Activated CD4-positive, CD25-positive, alpha-beta regulatory T cell treated with anti-CD3 and anti-CD28 coated beads, Interleukin-2, amount 50 U/mL, for 24 hours (primary cell): ENCODE results near the gene TLK2.

Source experiments
- ATAC-seq, 2 donors: fragments of 150-1000 bp; cut with Tn5 transposase; one replicate each; pipeline ENCODE4 v1.10.0; 2021; ENCODE audit warnings: mild to moderate bottlenecking in 1 of 2, moderate library complexity in 1 of 2

TLK2 gene

DNA sequence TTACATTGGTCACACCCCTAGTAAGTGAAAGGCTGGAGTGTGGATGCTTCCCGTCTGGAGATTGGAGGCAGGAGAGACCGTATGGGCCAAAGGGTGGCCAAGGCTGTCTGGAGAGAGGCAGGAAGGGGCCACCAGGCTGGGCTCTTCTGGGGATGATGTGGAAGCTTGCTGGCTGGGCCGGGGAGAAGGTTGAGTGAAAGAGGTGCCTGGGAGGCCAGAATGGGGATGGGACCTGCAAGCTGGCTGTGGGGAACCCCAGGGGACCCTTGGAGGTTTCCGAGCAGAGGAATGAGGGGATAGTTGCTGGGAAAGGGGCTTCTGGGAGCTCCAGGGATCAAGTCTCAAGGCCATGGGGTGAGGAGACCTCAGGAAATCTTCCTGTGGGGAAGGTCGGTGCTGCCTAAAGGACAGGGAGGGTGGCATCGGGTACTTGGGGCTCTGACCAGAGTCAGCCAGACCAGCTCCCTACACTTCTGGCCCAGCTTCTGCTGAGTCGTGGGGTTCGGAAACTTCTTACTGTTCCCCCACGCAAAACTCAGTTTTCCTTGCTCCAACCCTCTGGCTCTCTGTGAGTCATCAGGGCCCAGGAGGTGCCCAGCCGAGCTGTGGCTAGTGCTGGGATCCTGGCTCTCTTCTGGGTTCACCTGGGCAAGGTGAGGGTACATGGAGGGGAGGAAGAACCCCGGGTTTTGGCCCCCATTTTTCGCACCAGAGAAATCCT, 151.9 kb downstream of the TLK2 start:
- ATAC-seq: no peak

DNA sequence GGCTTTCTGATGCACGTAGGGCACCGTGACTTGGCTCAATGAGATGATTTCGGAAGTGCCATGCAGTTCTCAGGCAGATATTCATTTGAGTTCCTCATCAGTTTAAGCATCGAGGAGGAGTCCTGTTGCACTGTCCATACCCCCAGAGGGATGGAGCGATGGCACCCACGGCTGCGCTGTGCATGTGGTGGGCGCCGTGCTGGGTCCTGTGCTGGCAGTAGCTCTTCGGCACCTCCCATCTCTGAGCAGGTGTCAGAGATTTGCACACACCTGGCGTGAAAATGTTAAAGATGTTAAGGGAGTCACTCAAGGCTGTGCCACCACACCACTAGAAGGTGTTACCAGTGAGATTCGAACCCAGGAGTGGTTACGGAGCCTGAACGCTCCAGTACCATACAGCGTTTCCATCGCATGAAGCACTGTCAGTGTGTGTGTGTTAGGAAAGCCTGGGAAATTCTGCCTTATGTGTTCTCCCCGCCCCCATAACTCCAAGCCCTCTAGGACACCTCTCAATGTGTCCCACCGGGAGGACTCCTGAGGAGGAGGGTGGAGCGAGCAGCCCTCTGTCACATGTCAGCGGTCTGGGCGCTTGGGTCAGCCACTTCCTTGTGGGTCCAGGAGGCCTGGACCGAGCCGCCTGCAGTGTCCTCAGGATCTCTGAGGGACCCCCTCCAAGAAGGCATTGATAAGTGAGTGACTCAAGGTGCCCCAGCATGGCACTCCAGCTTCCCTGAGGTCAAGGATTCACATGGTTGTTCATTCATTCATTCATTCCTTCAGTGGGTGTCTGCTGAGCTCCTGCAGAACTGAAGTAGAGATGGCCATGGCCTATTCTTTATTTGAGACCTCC, 152.7 kb downstream of the TLK2 start:
- no peak for ATAC-seq

DNA sequence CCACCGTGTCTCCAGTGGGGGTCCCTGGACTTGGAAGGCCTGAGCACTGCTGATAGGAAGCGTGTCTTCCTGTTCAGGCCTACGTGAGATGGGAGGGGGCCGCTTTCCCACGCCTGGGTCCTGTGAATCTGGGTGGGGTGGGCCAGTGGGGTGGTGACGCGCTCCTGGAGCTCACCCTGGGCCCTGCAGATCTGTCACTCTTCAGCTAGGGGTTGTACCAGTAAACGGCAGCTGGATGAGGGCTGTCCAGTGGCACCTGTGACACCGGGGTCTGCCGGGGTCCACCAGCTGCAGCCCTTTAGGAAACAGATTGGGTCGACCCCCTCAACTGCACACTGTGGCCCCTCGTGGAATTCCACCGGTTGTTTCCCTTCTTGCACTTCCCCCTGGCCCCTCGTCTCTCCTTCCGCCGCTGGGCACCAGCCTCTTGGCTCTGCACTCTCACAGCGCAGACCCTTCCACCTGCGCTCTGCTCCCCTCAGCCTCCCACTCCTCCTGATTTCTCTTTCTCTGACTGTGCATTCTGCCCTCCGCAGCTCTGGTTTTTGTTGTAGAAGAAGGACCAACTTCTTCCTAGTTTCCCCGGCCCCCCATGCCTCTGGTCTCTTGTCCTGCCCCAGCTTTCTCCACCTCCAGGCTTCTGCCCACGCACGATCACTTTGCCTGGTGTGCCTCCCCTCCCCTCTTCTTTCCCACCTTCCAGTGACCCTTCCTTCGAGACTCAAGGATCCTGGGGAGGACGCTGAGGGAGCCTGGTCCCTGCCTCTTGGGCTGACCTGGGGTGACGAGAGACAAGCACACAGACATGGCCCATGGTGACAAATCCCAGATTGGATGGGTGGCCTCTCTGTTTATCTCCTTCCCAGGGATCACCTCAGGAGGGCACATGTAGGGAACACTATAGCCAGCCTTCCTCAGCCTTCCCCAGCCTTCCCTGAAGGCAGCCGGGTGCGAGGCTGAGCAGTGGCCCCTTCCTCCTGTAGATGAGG, 153.6 kb downstream of the TLK2 start:
- ATAC-seq: no peak

DNA sequence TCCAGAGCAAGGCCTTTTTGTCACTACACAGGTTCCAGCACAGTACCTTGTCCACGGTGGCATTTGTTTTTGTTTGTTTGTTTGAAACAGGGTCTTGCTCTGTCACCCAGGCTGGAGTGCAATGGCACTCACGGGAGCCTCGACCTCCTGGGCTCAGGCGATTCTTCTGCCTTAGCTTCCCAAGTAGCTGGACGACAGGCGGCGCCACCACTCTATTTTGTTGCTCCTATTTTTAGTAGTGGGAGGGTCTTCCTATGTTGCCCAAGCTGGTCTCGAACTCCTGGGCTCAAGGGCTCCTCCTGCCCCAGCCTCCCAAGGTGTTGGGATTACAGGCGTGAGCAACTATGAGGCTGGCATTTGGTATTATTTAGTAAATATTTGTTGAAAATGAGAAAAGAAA, 159.2 kb downstream of the TLK2 start:
- no peak for ATAC-seq

DNA sequence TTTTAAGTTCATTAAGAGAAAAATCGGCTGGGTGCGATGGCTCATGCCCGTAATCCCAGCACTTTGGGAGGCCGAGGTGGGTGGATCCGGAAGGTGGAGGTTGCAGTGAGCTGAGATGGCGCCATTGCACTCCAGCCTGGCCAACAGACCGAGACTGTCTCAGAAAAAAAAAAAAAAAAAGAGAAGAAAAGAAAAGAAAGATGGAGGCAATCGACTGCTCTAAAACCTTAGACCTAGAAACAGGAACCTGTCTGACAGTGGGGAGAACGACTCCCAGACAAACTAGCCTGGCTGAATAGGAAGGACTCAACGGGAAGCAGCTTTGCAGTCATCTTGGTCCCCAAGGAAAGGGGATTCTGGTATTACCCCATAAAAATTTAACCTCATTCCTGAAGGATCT, 162.5 kb downstream of the TLK2 start:
- no peak for ATAC-seq

DNA sequence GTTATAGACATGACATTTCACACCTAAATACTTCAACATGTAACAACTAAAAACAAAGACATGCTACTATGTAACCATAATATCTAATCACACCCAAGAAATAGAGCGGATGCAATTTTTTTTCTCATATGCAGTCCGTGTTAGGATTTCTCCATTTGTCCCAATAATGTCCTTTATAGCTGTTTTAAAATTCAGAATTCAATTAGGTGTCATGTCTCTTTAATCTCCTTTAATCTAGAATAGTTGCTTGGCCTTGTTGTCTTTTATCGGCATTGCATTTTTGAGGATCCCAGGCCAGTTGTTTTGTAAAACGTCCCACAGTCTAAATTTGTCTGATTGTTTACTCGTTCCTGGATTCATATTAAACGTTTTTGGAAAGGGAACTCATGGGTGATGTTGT, 163.3 kb downstream of the TLK2 start:
- ATAC-seq: no peak

DNA sequence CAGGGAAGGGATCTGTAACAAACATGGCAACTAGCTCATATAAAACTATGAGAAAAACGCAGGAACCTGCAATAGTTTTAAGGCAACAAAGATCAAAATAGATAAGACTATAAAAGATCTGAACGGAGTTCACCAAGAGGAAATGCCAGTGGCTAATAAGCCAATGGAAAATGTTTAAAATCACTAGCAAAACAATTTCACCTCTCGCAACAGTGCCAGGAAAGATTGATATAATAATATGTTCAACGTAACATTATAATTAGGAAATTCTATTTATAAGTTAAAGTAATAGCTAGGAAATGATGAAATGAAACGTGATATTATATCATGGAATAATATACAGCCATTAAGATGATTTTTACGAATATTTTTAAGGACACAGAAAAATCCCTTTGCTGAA, 164.9 kb downstream of the TLK2 start:
- ATAC-seq: no peak

DNA sequence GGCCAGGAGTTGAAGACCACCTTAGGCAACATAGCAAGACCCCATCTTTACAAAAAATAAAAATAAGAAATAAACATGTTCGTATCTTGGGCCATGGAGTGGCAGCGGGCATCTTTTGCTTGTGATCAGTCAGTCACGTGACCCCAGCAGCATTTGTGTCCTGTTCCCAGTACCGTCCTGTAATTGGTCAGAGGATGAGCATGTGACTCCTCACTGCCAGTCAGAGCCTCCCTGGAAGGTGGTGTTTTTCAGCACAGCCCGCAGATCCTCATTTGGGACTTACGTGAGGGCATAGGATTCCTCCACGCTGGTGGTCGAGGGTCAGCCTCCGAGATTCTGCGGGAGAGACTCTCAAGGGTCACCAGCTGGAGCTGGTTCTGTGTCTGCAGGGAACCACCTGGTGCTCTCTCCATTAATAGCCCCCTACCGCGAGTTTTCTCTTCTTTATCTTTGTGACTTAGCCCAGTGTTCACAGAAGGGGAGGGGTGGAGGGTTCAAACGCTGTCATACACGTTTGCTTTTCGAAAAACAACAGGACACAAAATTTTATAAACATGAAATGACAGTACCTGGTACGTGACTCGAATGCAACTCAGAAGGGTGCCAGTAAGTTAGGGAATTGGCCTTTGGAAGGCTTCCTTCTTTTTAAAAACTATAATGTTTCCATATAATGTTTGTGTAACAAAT, 166.0 kb downstream of the TLK2 start:
- no peak for ATAC-seq

DNA sequence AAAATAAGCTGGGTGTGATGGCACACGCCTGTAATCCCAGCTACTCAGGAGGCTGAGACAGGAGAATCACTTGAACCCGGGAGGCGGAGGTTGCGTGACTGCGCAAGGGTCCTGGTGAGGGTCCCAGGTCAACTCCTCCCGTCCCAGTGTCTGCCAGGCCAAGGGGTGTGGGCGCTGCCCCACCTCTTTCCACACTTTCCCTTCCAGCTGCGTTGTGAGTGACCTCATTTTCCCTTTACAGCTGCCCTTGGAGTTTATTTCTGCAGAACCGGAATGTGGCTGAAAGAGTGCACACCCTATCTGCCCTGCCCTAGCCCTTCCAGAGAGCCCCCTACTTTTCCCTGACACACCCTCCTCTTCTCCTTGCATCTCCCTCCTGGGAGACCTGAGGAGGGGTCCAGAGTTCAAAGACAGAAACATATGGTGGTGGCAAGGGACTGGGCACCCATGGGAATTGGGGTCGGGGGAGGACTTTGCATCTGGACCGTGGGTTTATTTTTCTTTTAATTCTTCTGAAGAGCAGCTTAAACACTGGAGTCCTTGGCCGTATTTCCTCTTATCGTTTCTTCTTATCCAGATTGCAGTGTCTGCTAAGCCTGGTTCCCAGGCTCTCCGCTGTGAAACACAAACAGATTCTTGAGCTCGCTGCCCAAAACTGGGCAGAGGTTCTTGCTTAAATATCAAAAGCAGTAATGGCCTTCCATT, 169.8 kb downstream of the TLK2 start:
- no peak for ATAC-seq

DNA sequence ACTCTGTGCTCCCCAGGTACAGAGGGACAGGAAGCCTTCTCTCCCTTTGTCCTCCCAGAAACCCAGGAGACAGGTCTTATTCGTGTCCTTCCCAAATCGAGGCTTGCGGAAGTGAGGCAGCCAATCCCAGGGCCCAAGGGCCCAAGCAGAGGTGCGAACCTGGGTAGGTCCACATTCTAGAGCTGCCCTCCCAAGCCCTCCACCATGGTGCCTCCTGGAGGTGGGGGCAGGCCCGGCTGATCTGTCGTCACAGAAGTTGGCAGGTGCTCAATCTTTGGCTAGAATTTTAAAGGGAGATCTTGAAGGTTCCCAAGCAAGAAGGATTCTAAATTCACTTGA, 170.3 kb downstream of the TLK2 start:
- no peak for ATAC-seq

DNA sequence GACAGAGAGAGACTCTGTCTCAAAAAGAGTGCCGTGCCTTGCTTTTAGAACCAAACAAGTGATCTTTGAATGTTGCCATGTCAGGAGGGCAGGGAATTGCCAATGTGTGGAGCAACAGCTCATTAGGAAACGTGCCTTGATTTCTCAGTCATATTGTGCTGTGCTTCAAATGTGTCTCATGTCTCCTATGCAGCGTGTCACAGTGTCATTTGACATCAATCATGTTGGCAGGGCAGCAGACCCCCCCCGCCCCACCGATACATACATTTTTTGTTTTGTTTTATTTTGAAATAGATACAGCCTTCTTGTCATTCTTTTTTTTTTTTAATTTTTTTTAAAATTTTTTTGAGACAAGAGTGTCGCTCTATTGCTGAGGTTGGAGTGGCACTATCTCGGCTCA, 170.9 kb downstream of the TLK2 start:
- no peak for ATAC-seq

DNA sequence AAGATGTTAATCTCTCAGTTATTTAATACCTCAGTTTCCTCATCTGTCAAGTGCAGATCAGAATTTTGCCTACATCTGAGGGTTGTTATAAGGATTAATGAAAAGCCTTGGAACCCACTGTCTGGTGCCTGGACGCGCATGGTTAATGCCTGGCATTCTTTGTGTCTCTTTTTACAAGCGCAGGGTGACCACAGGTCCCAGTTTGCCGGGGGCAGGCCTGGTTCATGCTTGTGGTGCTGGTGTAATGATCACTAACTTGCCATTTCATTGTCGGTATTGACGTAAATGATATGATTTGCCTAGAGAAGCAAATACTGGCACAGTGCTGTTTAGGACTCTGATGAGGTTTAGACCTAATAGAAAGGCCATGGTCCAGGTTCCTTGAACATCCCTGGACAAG, 172.0 kb downstream of the TLK2 start:
- no peak for ATAC-seq

DNA sequence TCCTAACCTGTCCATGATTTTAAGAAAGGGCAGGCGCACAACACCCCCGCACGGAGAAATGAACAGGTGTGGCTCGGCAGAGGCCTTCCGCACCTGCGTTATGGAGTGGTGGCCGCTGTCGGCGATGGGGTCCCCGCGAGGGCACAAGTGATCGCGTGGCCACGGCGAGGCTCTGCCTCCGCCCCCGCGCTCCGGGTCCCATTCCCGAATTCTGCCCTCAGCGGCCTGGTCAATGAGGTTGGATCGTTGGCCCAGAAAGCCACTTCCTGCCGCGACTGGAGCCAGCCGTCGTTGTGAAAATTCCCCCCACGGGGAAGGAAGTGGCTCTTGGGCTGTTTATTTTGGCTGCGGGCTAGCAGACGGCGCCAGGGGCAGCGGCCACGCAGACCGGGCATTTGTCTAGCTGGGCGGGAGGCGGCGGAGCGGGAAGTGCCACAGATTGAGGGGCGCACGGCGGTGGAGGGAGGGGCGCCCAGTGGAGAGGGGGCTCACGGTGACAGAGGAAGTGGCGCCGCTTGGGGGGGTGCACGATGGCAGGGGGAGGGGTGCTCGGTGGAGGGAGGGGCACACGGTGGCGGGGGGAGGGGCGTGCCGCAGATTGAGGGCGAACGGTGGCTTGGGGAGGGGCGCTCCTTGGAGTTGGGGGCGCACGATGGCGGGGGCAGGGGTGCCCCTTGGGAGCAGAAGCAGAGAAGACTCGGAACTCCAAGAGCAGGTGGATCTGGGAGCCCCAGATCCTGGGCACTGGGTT, 173.8 kb downstream of the TLK2 start:
- no peak for ATAC-seq

DNA sequence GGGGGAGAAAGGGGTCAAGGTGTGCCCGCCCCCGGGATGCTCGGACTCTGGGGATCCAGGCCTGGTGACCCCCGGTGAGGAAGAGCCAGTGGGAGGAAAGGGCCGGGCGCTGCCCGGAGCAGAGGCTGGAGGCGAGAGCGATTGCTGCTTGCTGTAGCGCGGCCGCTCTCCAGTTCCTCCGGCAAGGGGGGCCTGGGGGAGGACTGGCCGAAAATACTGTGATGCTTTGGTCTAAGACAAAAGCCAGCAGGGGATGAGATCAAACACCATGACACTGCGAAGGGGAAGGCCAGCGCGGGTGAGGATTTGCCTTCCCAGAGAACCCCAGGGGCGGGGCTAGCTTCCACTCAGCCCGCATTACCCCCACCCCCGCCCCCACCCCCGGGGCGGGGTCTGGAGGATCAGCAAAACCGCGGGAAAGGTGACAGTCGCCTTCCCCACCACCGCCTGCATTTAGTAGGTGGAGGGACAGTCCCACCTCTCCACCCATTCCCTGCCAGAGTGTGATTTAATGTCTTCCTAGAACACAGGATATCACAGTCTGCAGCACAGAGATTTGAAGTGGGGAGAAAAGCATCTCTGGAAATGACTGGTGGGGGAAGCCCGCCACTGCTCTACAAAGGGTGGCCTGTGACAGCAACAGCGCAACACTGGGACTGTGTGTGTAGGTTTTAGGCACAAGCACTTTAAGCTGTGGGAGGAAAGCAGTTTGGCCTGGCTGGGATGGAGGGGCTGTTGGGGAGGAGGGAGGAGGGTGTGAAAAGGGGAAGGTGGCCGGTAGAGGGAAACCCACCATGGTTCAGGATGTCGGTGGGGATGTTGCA, 174.6 kb downstream of the TLK2 start:
- ATAC-seq: peak; percentile 97 to 98

DNA sequence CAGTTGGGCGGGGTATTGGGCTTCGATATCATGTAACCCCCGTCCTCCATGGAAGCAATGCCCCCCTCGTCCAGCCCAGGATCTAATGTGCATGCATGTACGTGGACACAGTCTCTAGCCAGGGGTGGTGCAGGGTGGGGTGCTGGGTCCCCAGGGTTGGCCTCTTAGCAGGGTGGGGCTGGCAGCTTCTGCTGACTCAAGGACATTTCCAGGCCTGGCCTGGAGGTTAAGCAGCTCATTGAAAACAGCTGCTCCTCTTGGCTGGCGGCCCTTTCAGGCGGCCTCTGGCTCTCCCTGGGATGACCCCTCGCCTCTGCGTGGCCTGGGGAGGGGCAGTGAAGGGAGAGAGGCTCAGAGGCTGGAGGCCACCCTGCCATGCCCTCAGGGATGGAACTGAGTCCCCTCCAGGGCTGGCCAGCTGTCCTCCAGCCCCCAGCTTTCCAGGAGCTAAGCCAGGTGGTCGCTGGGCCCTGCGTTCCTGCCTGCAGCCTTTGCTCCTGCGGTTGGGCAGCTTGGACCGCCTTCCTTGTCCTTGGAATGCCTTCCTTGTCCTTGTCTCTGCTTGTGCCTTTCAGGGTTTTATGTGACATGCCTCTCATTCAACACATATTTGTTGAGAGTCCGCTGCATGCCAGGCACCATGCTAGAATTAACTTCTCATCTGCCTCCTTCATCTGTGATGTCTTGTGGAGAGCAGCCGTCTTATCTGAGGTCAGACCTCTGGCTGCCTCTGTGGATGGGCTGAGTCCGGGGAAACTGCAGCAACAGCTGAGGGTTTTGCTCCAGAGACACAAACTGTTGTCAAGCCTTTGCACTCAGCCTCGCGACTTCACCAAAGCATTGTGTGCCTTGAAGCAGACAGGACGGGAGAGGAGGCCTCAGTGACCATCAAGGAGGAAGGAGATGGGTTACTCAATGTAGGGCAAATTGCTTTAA, 175.5 kb downstream of the TLK2 start:
- ATAC-seq: no peak

DNA sequence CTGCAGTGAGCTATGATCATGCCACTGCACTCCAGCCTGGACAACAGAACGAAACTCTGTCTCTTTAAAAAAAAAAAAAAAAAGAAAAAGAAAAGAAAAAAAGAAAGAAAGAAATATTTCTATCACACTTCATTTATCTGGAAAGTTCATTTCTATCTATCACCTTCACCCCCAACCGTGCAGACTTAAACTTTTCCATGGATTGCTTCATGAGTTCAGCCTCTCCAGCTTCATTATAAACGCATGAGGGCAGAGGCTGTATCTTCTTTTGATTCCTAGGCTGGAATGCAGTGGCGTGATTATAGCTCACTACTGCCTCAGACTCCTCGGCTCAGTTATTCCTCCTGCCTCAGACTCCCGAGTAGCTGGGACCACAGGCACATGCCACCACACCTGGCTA, 177.0 kb downstream of the TLK2 start:
- no peak for ATAC-seq

DNA sequence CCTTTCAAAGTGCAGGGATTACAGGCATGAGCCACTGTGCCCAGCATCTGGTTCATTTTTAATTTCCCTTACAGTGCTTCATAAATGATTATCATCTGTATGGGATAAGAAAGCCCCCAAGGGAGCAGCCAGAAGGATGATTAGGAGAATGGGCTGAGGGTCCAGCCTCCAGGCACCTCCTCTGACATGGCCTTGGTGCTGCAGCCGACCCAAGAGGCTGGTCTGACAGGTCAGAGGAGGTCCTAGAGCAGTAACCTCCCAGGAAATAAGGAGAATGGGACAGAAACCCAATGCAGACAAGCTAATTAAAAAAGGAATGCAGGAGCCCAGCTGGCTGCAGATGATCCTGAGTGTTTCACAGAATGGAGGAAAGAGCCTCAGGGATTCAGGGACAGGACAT, 177.8 kb downstream of the TLK2 start:
- ATAC-seq: no peak

DNA sequence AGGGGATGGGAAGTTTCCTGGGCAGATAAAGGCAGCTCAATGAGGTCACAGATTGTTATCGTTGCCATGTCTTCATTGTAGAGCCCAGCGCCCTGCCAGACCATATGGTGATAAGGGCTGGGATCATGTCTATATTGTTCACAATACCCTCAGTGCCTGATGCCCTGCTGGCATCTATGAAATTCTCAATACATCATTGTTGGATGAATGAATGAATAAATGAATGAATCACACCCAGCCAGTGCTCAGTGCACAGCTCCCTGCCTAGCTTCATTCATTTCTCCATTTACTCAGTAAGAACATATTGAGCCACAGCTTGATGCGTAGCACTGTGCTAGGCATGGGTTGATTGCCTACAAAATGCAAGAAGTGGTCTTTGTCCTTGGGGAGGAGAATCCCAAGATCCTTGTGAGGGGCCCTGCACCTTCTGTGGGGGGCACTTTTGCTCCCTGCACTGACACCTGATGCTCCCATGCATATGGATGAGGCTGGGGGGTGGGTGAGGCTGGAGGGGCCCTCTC, 178.6 kb downstream of the TLK2 start:
- no peak for ATAC-seq

DNA sequence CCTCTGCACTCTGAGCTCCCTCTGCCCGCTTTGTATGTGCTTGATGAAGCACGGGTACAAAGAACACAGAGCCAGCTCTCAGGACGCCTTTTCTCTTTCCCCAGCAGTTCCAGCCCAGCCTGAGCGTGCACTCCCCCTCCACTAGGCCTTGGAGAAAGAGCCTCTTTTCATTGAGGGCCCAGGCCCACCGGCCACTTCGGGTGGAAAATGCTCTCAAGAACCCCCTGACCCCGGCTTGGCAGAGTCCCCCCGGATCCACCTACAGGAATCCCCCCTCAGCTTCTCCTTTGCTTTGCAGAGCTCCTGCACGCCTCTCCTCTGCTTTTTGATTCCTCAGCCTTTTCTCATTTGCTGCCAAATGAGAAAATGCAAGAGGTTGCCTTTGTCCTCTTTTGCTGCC, 179.1 kb downstream of the TLK2 start:
- ATAC-seq: no peak
